TTC549 (cell line): Measurements from ENCODE around the gene TTC3.

Experiments used
- FAIRE-seq: peaks from 2 replicates; lab custom pipeline; 2012; peaks lifted over from hg19 to GRCh38; lab: Jason Lieb, UNC

Gene TTC3

GRCh38 chr21:37226041-37226920 is 153.2 kb downstream of the TTC3 start:
- no peak for FAIRE-seq

GRCh38 chr21:37227071-37228002 is 154.3 kb downstream of the TTC3 start:
- FAIRE-seq: no peak

- no peak for FAIRE-seq
Measured at GRCh38 chr21:37228003-37228400, 154.9 kb downstream of the TTC3 start.

- no peak for FAIRE-seq
Measured at GRCh38 chr21:37230632-37231248, 157.7 kb downstream of the TTC3 start.

GRCh38 chr21:37231249-37231645 is 158.2 kb downstream of the TTC3 start:
- FAIRE-seq: no peak

GRCh38 chr21:37231671-37232070 is 158.6 kb downstream of the TTC3 start:
- no peak for FAIRE-seq

GRCh38 chr21:37232274-37233018 is 159.4 kb downstream of the TTC3 start:
- no peak for FAIRE-seq

GRCh38 chr21:37233551-37234146 is 160.6 kb downstream of the TTC3 start:
- FAIRE-seq: no peak

- no peak for FAIRE-seq
Measured at GRCh38 chr21:37237346-37237745, 164.3 kb downstream of the TTC3 start.

GRCh38 chr21:37237764-37238163 is 164.7 kb downstream of the TTC3 start:
- no peak for FAIRE-seq

GRCh38 chr21:37240978-37241377 is 167.9 kb downstream of the TTC3 start:
- FAIRE-seq: no peak

- FAIRE-seq: no peak
Measured at GRCh38 chr21:37241426-37241825, 168.4 kb downstream of the TTC3 start.

- FAIRE-seq: no peak
Measured at GRCh38 chr21:37243961-37244360, 170.9 kb downstream of the TTC3 start.

GRCh38 chr21:37244501-37245095 is 171.5 kb downstream of the TTC3 start:
- no peak for FAIRE-seq

- no peak for FAIRE-seq
Measured at GRCh38 chr21:37245151-37245550, 172.1 kb downstream of the TTC3 start.

GRCh38 chr21:37248298-37248697 is 175.2 kb downstream of the TTC3 start:
- FAIRE-seq: no peak

- FAIRE-seq: no peak
Measured at GRCh38 chr21:37249112-37249904, 176.3 kb downstream of the TTC3 start.

- FAIRE-seq: no peak
Measured at GRCh38 chr21:37251294-37251634, 178.2 kb downstream of the TTC3 start.
